ENCODE measurements around the gene TRPV4.

TRPV4 gene

GRCh38 chr12:109822951-109823411, 10.2 kb downstream of the TRPV4 start:
- Histone ChIP-seq H3K36me3 (ENCODE audit: insufficient read depth, low read depth, low read length) (no peaks in the 10 kb centered on the region; the same call in 1 of the 2 replicates), H3K27ac (ENCODE audit: low read length) (no peak overlapping the region), H3K4me1 (ENCODE audit: insufficient read depth, low read length) (peaks cover 2% of the 10 kb centered on the region; the same call in 1 of the 2 replicates), H3K9ac (ENCODE audit: low read depth, low read length) (no peak overlapping the region), H3K4me3 (ENCODE audit: low read length) (no peak overlapping the region), H3K9me3 (ENCODE audit: insufficient read depth, low read depth, low read length) (no peaks in the 10 kb centered on the region), H3K27me3 (ENCODE audit: insufficient read depth, low read length) (no peaks in the 10 kb centered on the region)

- Histone ChIP-seq H3K4me3 (ENCODE audit: low read length) (no peak overlapping the region), H3K9ac (ENCODE audit: low read depth, low read length) (no peak overlapping the region), H3K27me3 (ENCODE audit: insufficient read depth, low read length) (no peaks in the 10 kb centered on the region), H3K9me3 (ENCODE audit: insufficient read depth, low read depth, low read length) (no peaks in the 10 kb centered on the region), H3K27ac (ENCODE audit: low read length) (no peak overlapping the region), H3K36me3 (ENCODE audit: insufficient read depth, low read depth, low read length) (no peaks in the 10 kb centered on the region; the same call in 1 of the 2 replicates), H3K4me1 (ENCODE audit: insufficient read depth, low read length) (peaks cover 2% of the 10 kb centered on the region; the same call in 1 of the 2 replicates)
Observed at GRCh38 chr12:109822416-109822815, 10.8 kb downstream of the TRPV4 start.

GRCh38 chr12:109821968-109822367, 11.2 kb downstream of the TRPV4 start:
- Histone ChIP-seq H3K27me3 (ENCODE audit: insufficient read depth, low read length) (no peaks in the 10 kb centered on the region), H3K4me3 (ENCODE audit: low read length) (no peak overlapping the region), H3K27ac (ENCODE audit: low read length) (no peak overlapping the region), H3K9ac (ENCODE audit: low read depth, low read length) (no peak overlapping the region), H3K36me3 (ENCODE audit: insufficient read depth, low read depth, low read length) (no peaks in the 10 kb centered on the region; the same call in 1 of the 2 replicates), H3K4me1 (ENCODE audit: insufficient read depth, low read length) (peaks cover 2% of the 10 kb centered on the region; the same call in 1 of the 2 replicates), H3K9me3 (ENCODE audit: insufficient read depth, low read depth, low read length) (no peaks in the 10 kb centered on the region)

GRCh38 chr12:109820816-109821381, 12.3 kb downstream of the TRPV4 start:
- Histone ChIP-seq H3K27ac (ENCODE audit: low read length) (no peak overlapping the region), H3K36me3 (ENCODE audit: insufficient read depth, low read depth, low read length) (no peaks in the 10 kb centered on the region), H3K9me3 (ENCODE audit: insufficient read depth, low read depth, low read length) (no peaks in the 10 kb centered on the region), H3K27me3 (ENCODE audit: insufficient read depth, low read length) (no peaks in the 10 kb centered on the region), H3K9ac (ENCODE audit: low read depth, low read length) (no peak overlapping the region), H3K4me1 (ENCODE audit: insufficient read depth, low read length) (peaks cover 2% of the 10 kb centered on the region; the same call in 1 of the 2 replicates), H3K4me3 (ENCODE audit: low read length) (no peak overlapping the region)

GRCh38 chr12:109818905-109819500, 14.2 kb downstream of the TRPV4 start:
- no peak overlapping the region for H3K9ac ChIP-seq (ENCODE audit: low read depth, low read length)
- no peaks in the 10 kb centered on the region for H3K9me3 ChIP-seq (ENCODE audit: insufficient read depth, low read depth, low read length)
- no peak overlapping the region for H3K4me3 ChIP-seq (ENCODE audit: low read length)
- H3K27me3 ChIP-seq (ENCODE audit: insufficient read depth, low read length), result no peaks in the 10 kb centered on the region
- H3K36me3 ChIP-seq (ENCODE audit: insufficient read depth, low read depth, low read length), result peaks cover 3% of the 10 kb centered on the region; the same call in 1 of the 2 replicates
- H3K4me1 ChIP-seq (ENCODE audit: insufficient read depth, low read length), result peaks cover 2% of the 10 kb centered on the region; the same call in 1 of the 2 replicates
- H3K27ac ChIP-seq (ENCODE audit: low read length), result no peak overlapping the region

GRCh38 chr12:109818253-109818652, 14.9 kb downstream of the TRPV4 start:
- Histone ChIP-seq H3K4me1 (ENCODE audit: insufficient read depth, low read length) (peaks cover 2% of the 10 kb centered on the region; the same call in 1 of the 2 replicates), H3K9ac (ENCODE audit: low read depth, low read length) (no peak overlapping the region), H3K36me3 (ENCODE audit: insufficient read depth, low read depth, low read length) (peaks cover 10% of the 10 kb centered on the region; the same call in 1 of the 2 replicates), H3K9me3 (ENCODE audit: insufficient read depth, low read depth, low read length) (no peaks in the 10 kb centered on the region), H3K27ac (ENCODE audit: low read length) (no peak overlapping the region), H3K27me3 (ENCODE audit: insufficient read depth, low read length) (no peaks in the 10 kb centered on the region), H3K4me3 (ENCODE audit: low read length) (no peak overlapping the region)

- H3K36me3 ChIP-seq (ENCODE audit: insufficient read depth, low read depth, low read length), result peaks cover 10% of the 10 kb centered on the region; the same call in 1 of the 2 replicates
- H3K4me3 ChIP-seq (ENCODE audit: low read length), result no peak overlapping the region
- no peaks in the 10 kb centered on the region for H3K27me3 ChIP-seq (ENCODE audit: insufficient read depth, low read length)
- H3K27ac ChIP-seq (ENCODE audit: low read length), result no peak overlapping the region
- H3K9me3 ChIP-seq (ENCODE audit: insufficient read depth, low read depth, low read length), result no peaks in the 10 kb centered on the region
- peaks cover 2% of the 10 kb centered on the region; the same call in 1 of the 2 replicates for H3K4me1 ChIP-seq (ENCODE audit: insufficient read depth, low read length)
- no peak overlapping the region for H3K9ac ChIP-seq (ENCODE audit: low read depth, low read length)
Observed at GRCh38 chr12:109817627-109818231, 15.5 kb downstream of the TRPV4 start.

GRCh38 chr12:109816870-109817269, 16.3 kb downstream of the TRPV4 start:
- H3K4me3 ChIP-seq (ENCODE audit: low read length), result no peak overlapping the region
- H3K27ac ChIP-seq (ENCODE audit: low read length), result no peak overlapping the region
- no peaks in the 10 kb centered on the region for H3K4me1 ChIP-seq (ENCODE audit: insufficient read depth, low read length)
- H3K9ac ChIP-seq (ENCODE audit: low read depth, low read length), result no peak overlapping the region
- H3K9me3 ChIP-seq (ENCODE audit: insufficient read depth, low read depth, low read length), result no peaks in the 10 kb centered on the region
- H3K36me3 ChIP-seq (ENCODE audit: insufficient read depth, low read depth, low read length), result peaks cover 10% of the 10 kb centered on the region; the same call in 1 of the 2 replicates
- no peaks in the 10 kb centered on the region for H3K27me3 ChIP-seq (ENCODE audit: insufficient read depth, low read length)

GRCh38 chr12:109815757-109816617, 17.2 kb downstream of the TRPV4 start:
- no peak overlapping the region for H3K4me3 ChIP-seq (ENCODE audit: low read length)
- peaks cover 10% of the 10 kb centered on the region; the same call in 1 of the 2 replicates for H3K36me3 ChIP-seq (ENCODE audit: insufficient read depth, low read depth, low read length)
- no peak overlapping the region for H3K9ac ChIP-seq (ENCODE audit: low read depth, low read length)
- H3K27me3 ChIP-seq (ENCODE audit: insufficient read depth, low read length), result no peaks in the 10 kb centered on the region
- H3K4me1 ChIP-seq (ENCODE audit: insufficient read depth, low read length), result no peaks in the 10 kb centered on the region
- no peak overlapping the region for H3K27ac ChIP-seq (ENCODE audit: low read length)
- H3K9me3 ChIP-seq (ENCODE audit: insufficient read depth, low read depth, low read length), result no peaks in the 10 kb centered on the region

- Histone ChIP-seq H3K9me3 (ENCODE audit: insufficient read depth, low read depth, low read length) (no peaks in the 10 kb centered on the region), H3K27me3 (ENCODE audit: insufficient read depth, low read length) (no peaks in the 10 kb centered on the region), H3K9ac (ENCODE audit: low read depth, low read length) (no peak overlapping the region), H3K4me3 (ENCODE audit: low read length) (no peak overlapping the region), H3K4me1 (ENCODE audit: insufficient read depth, low read length) (no peaks in the 10 kb centered on the region), H3K27ac (ENCODE audit: low read length) (no peak overlapping the region), H3K36me3 (ENCODE audit: insufficient read depth, low read depth, low read length) (peaks cover 10% of the 10 kb centered on the region; the same call in 1 of the 2 replicates)
Observed at GRCh38 chr12:109815225-109815624, 18.0 kb downstream of the TRPV4 start.

- no peaks in the 10 kb centered on the region for H3K27me3 ChIP-seq (ENCODE audit: insufficient read depth, low read length)
- peaks cover 10% of the 10 kb centered on the region; the same call in 1 of the 2 replicates for H3K36me3 ChIP-seq (ENCODE audit: insufficient read depth, low read depth, low read length)
- no peak overlapping the region for H3K9ac ChIP-seq (ENCODE audit: low read depth, low read length)
- H3K4me1 ChIP-seq (ENCODE audit: insufficient read depth, low read length), result no peaks in the 10 kb centered on the region
- H3K27ac ChIP-seq (ENCODE audit: low read length), result no peak overlapping the region
- H3K9me3 ChIP-seq (ENCODE audit: insufficient read depth, low read depth, low read length), result no peaks in the 10 kb centered on the region
- no peak overlapping the region for H3K4me3 ChIP-seq (ENCODE audit: low read length)
Observed at GRCh38 chr12:109814600-109815150, 18.5 kb downstream of the TRPV4 start.

Measured in iPS-20b (cell line).